Subcutaneous abdominal adipose tissue (tissue), 5 donors: ENCODE data around the gene NAALADL2.

Experiments used
- H3K27ac ChIP-seq: one replicate; pipeline ENCODE4 v1.7.0; 2013; ENCODE audit warnings: low read depth, mild to moderate bottlenecking, inconsistent platforms, low read length, moderate library complexity
- H3K27me3 ChIP-seq, 5 donors: one replicate each; pipeline ENCODE4 v1.7.0; 2013; ENCODE audit warnings: low read length in 5 of 5, inconsistent platforms in 1 of 5; ENCODE audit not compliant: control insufficient read depth in 5 of 5, insufficient read depth in 4 of 5
- H3K36me3 ChIP-seq, 5 donors: one replicate each; pipeline ENCODE4 v1.7.0; 2013; ENCODE audit warnings: low read length in 5 of 5; ENCODE audit not compliant: control insufficient read depth in 5 of 5, insufficient read depth in 5 of 5
- H3K4me1 ChIP-seq, 5 donors: one replicate each; pipeline ENCODE4 v1.7.0; 2013; ENCODE audit warnings: low read length in 5 of 5, mild to moderate bottlenecking in 3 of 5, moderate library complexity in 1 of 5; ENCODE audit not compliant: control insufficient read depth in 5 of 5, insufficient read depth in 5 of 5
- H3K4me3 ChIP-seq, 5 donors: one replicate each; pipeline ENCODE4 v1.7.0; 2013; ENCODE audit warnings: low read length in 5 of 5, low read depth in 1 of 5
- H3K9ac ChIP-seq, 5 donors: one replicate each; pipeline ENCODE4 v1.7.0; 2013; ENCODE audit warnings: low read length in 5 of 5, mild to moderate bottlenecking in 4 of 5, moderate library complexity in 3 of 5
- H3K9me3 ChIP-seq, 5 donors: one replicate each; pipeline ENCODE4 v1.7.0; 2013; ENCODE audit warnings: low read length in 5 of 5; ENCODE audit not compliant: control insufficient read depth in 5 of 5
- donor health status: healthy.
- donor health status: healthy.
- donor health status: healthy.
- donor health status: healthy.
- donor health status: healthy.

The NAALADL2 gene

GRCh38 chr3:175398676-175399075 lies 539.5 kb downstream of the NAALADL2 start:
- Histone ChIP-seq H3K4me1 (peaks cover 0 to 22% (median 9%) of the 10 kb centered on the region in 5 donors), H3K27me3 (no peaks in the 10 kb centered on the region), H3K9ac (no peak overlapping the region), H3K9me3 (peaks cover 0 to 2% (median 0%) of the 10 kb centered on the region in 5 donors), H3K27ac (no peak overlapping the region), H3K4me3 (no peak overlapping the region), H3K36me3 (peaks cover 0 to 2% (median 0%) of the 10 kb centered on the region in 5 donors)

- Histone ChIP-seq H3K36me3 (peaks cover 0 to 2% (median 0%) of the 10 kb centered on the region in 5 donors), H3K27me3 (no peaks in the 10 kb centered on the region), H3K4me1 (peaks cover 0 to 29% (median 12%) of the 10 kb centered on the region in 5 donors), H3K27ac (no peak overlapping the region), H3K9ac (no peak overlapping the region), H3K9me3 (peaks cover 0 to 2% (median 0%) of the 10 kb centered on the region in 5 donors), H3K4me3 (no peak overlapping the region)
Measured at GRCh38 chr3:175399156-175399840, 540.2 kb downstream of the NAALADL2 start.

DNA sequence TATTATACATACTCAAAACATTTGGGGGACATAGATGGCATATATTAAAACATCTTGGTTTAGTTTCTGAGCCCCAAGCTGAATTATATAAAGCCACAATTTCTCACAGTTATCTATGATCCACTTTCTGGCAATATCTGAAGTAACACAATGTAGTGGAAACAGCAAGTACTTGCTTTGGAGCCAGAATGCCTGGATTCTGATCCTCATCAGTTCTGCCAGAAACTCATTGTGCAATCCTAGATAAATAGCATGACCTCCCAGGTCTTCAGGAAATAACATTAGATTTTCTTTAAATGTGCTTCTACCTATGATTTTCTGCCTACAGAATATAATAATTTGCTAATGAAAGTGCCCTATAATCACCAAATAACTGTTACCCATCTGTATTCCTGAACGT lies 544.9 kb downstream of the NAALADL2 start:
- H3K4me1 ChIP-seq, result peaks cover 0 to 13% (median 4%) of the 10 kb centered on the region in 5 donors
- H3K9me3 ChIP-seq, result no peaks in the 10 kb centered on the region
- peaks cover 0 to 2% (median 0%) of the 10 kb centered on the region in 5 donors for H3K36me3 ChIP-seq
- H3K9ac ChIP-seq, result no peak overlapping the region
- H3K27ac ChIP-seq, result no peak overlapping the region
- peak overlapping the region in 1 of 5 donors; percentile 22 for H3K4me3 ChIP-seq
- H3K27me3 ChIP-seq, result no peaks in the 10 kb centered on the region

GRCh38 chr3:175404621-175405020 lies 545.5 kb downstream of the NAALADL2 start:
- no peak overlapping the region for H3K27ac ChIP-seq
- no peak overlapping the region for H3K4me3 ChIP-seq
- peaks cover 0 to 11% (median 4%) of the 10 kb centered on the region in 5 donors for H3K4me1 ChIP-seq
- peaks cover 0 to 2% (median 0%) of the 10 kb centered on the region in 5 donors for H3K36me3 ChIP-seq
- H3K9ac ChIP-seq, result no peak overlapping the region
- no peaks in the 10 kb centered on the region for H3K27me3 ChIP-seq
- H3K9me3 ChIP-seq, result no peaks in the 10 kb centered on the region

DNA sequence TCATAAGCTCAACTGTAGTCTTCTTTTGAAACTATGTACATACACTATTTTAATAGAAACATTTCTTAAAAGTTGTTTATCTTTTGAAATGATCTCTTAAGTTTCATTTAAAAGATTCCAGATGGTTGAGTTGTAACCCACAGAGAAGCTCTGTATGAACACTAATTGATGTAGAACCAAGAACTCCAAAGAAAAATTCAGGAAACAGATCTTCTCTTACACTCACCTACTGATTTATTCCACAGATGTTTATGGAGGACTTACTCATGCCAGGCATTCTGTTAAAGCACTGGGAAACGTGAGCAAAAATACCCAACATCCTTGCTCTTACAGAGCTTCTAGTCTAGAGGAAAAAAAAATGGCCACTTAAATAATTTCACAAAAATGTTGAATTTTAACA lies 551.1 kb downstream of the NAALADL2 start:
- Histone ChIP-seq H3K9ac (no peak overlapping the region), H3K4me3 (no peak overlapping the region), H3K36me3 (no peaks in the 10 kb centered on the region), H3K27ac (no peak overlapping the region), H3K27me3 (no peaks in the 10 kb centered on the region), H3K4me1 (no peaks in the 10 kb centered on the region), H3K9me3 (no peaks in the 10 kb centered on the region)

GRCh38 chr3:175411405-175411804 lies 552.3 kb downstream of the NAALADL2 start:
- Histone ChIP-seq H3K4me1 (no peaks in the 10 kb centered on the region), H3K9ac (no peak overlapping the region), H3K27ac (no peak overlapping the region), H3K36me3 (no peaks in the 10 kb centered on the region), H3K9me3 (no peaks in the 10 kb centered on the region), H3K27me3 (no peaks in the 10 kb centered on the region), H3K4me3 (no peak overlapping the region)

- H3K4me1 ChIP-seq, result no peaks in the 10 kb centered on the region
- H3K36me3 ChIP-seq, result no peaks in the 10 kb centered on the region
- H3K9me3 ChIP-seq, result no peaks in the 10 kb centered on the region
- H3K27ac ChIP-seq, result no peak overlapping the region
- no peaks in the 10 kb centered on the region for H3K27me3 ChIP-seq
- H3K9ac ChIP-seq, result no peak overlapping the region
- H3K4me3 ChIP-seq, result no peak overlapping the region
Measured at GRCh38 chr3:175411946-175412345, 552.8 kb downstream of the NAALADL2 start.

- no peaks in the 10 kb centered on the region for H3K27me3 ChIP-seq
- H3K4me1 ChIP-seq, result no peaks in the 10 kb centered on the region
- no peaks in the 10 kb centered on the region for H3K36me3 ChIP-seq
- H3K9me3 ChIP-seq, result no peaks in the 10 kb centered on the region
- H3K27ac ChIP-seq, result no peak overlapping the region
- no peak overlapping the region for H3K4me3 ChIP-seq
- no peak overlapping the region for H3K9ac ChIP-seq
Measured at GRCh38 chr3:175413926-175414325, 554.8 kb downstream of the NAALADL2 start.

DNA sequence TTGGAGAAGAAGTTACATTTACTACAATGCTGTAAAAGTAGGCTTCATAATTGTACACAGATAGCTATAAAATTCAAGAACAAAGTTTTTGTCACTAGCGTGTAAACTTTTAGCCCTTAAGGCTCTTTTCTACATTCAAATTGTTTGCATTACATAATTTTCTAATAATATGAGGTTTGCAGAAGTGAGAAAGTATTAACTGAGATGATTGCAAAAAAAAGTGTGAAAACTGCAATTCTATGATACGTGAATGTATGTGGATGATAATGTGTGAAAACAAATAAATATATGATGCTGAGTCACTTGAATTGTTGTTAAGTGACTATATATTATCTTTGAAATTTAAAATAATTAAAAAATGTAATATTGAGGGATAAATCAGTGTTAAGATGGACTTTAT lies 557.5 kb downstream of the NAALADL2 start:
- Histone ChIP-seq H3K27me3 (no peaks in the 10 kb centered on the region), H3K4me3 (no peak overlapping the region), H3K9ac (no peak overlapping the region), H3K27ac (no peak overlapping the region), H3K9me3 (no peaks in the 10 kb centered on the region), H3K4me1 (no peaks in the 10 kb centered on the region), H3K36me3 (no peaks in the 10 kb centered on the region)

- Histone ChIP-seq H3K27ac (no peak overlapping the region), H3K9me3 (no peaks in the 10 kb centered on the region), H3K4me1 (no peaks in the 10 kb centered on the region), H3K9ac (no peak overlapping the region), H3K4me3 (no peak overlapping the region), H3K27me3 (no peaks in the 10 kb centered on the region), H3K36me3 (no peaks in the 10 kb centered on the region)
Measured at GRCh38 chr3:175417426-175417825, 558.3 kb downstream of the NAALADL2 start.
